ENCODE results near the gene LURAP1L.

DNA sequence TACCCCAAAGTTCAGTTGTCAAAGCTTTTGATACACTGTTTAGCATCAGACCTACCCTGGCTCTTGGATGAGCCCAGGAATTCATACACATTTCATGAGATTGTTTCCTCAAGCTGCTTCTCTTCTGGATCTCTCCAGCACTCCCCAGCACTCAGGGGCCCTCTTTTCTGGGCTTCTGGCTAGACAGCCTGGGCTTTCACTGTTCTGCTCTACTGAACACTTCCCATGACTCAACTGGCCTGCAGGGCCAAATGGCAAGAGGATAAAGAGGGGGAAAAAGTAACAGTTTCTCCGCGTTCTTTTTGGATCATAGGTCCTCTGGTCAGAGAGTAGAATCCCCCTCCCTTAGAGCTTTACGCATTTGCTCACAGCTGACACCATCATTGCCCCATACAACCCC lies 20.9 kb upstream of the LURAP1L start:
- TF ChIP-seq, protein P1, sequence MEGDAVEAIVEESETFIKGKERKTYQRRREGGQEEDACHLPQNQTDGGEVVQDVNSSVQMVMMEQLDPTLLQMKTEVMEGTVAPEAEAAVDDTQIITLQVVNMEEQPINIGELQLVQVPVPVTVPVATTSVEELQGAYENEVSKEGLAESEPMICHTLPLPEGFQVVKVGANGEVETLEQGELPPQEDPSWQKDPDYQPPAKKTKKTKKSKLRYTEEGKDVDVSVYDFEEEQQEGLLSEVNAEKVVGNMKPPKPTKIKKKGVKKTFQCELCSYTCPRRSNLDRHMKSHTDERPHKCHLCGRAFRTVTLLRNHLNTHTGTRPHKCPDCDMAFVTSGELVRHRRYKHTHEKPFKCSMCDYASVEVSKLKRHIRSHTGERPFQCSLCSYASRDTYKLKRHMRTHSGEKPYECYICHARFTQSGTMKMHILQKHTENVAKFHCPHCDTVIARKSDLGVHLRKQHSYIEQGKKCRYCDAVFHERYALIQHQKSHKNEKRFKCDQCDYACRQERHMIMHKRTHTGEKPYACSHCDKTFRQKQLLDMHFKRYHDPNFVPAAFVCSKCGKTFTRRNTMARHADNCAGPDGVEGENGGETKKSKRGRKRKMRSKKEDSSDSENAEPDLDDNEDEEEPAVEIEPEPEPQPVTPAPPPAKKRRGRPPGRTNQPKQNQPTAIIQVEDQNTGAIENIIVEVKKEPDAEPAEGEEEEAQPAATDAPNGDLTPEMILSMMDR (IDR thresholded peaks at IDR 0.05) = no peak
- no peak for TF ChIP-seq POLR2A (IDR thresholded peaks at IDR 0.05)
- no peak for TF ChIP-seq EP300 (IDR thresholded peaks at IDR 0.05)

Data from ovary (tissue), 3 donors.